Neural crest cell (in vitro differentiated cells): Measurements from ENCODE around the gene CCL2. TPM values are rescaled to one million over a fixed set of nuclear protein-coding genes. Genes with fewer than 3 reads are reported as not detected.
A peak's percentile ranks its signal among the peaks of the same experiment; 100 is the strongest.

Experiments used
- DNase-seq: peaks from one replicate; pipeline ENCODE4 v3.0.0; 2021; ENCODE audit warnings: low read depth, mixed read lengths, low spot score
- H3K27ac Mint-ChIP-seq: one replicate; pipeline ENCODE4 v1.8.0; 2021; ENCODE audit warnings: mild to moderate bottlenecking, mixed read lengths; ENCODE audit not compliant: unreplicated experiment
- H3K27me3 Mint-ChIP-seq: 2 replicates; pipeline ENCODE4 v1.8.0; 2021; ENCODE audit warnings: low read depth, mild to moderate bottlenecking, mixed read lengths
- H3K36me3 Mint-ChIP-seq: 2 replicates; pipeline ENCODE4 v1.8.0; 2021; ENCODE audit warnings: low read depth, mild to moderate bottlenecking, mixed read lengths
- H3K4me1 Mint-ChIP-seq: 2 replicates; pipeline ENCODE4 v1.8.0; 2021; ENCODE audit warnings: mixed read lengths
- H3K4me3 Mint-ChIP-seq: one replicate; pipeline ENCODE4 v1.8.0; 2021; ENCODE audit warnings: mild to moderate bottlenecking, mixed read lengths
- H3K9me3 Mint-ChIP-seq: 2 replicates; pipeline ENCODE4 v1.8.0; 2021; ENCODE audit warnings: mixed read lengths
- total RNA-seq: library from RNA; stranded (reverse); gene quantifications from 2 replicates; pipeline ENCODE4 v1.2.1, GENCODE V29; 2021
- TF ChIP-seq, protein P1 (sequence below): fragments of 200-600 bp; sonication (generic); conservative IDR thresholded peaks from 2 replicates; pipeline ENCODE4 v1.5.0; 2021; ENCODE audit warnings: antibody characterized with exemption, mild to moderate bottlenecking

The CCL2 gene
- total RNA-seq, 1 donor from 2014 or later, result 3.5 TPM

DNA sequence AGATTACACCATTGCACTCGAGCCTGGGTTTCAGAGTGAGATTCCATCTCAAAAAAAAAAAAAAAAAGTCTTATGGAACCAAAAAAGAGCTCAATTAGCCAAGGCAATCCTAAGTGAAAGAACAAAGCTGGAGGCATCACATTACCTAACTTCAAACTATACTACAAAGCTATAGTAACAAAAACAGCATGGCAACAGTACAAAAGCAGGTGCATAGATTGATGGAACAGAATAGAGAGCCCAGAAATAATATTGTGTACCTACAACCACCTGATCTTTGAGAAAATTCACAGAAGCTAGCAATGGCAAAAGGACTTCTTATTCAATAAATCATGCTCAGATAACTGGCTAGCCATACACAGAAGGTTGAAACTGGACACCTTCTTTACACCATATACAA is 24.7 kb upstream of the CCL2 start:
- H3K9me3 Mint-ChIP-seq, result peaks cover 11% of the 10 kb centered on the region
- no peak overlapping the region for H3K27ac Mint-ChIP-seq
- TF ChIP-seq, protein P1, sequence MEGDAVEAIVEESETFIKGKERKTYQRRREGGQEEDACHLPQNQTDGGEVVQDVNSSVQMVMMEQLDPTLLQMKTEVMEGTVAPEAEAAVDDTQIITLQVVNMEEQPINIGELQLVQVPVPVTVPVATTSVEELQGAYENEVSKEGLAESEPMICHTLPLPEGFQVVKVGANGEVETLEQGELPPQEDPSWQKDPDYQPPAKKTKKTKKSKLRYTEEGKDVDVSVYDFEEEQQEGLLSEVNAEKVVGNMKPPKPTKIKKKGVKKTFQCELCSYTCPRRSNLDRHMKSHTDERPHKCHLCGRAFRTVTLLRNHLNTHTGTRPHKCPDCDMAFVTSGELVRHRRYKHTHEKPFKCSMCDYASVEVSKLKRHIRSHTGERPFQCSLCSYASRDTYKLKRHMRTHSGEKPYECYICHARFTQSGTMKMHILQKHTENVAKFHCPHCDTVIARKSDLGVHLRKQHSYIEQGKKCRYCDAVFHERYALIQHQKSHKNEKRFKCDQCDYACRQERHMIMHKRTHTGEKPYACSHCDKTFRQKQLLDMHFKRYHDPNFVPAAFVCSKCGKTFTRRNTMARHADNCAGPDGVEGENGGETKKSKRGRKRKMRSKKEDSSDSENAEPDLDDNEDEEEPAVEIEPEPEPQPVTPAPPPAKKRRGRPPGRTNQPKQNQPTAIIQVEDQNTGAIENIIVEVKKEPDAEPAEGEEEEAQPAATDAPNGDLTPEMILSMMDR, result no peak
- H3K27me3 Mint-ChIP-seq, result peaks cover 11% of the 10 kb centered on the region
- H3K36me3 Mint-ChIP-seq, result no peaks in the 10 kb centered on the region
- H3K4me3 Mint-ChIP-seq, result no peak overlapping the region
- peaks cover 3% of the 10 kb centered on the region for H3K4me1 Mint-ChIP-seq
- no peak for DNase-seq

DNA sequence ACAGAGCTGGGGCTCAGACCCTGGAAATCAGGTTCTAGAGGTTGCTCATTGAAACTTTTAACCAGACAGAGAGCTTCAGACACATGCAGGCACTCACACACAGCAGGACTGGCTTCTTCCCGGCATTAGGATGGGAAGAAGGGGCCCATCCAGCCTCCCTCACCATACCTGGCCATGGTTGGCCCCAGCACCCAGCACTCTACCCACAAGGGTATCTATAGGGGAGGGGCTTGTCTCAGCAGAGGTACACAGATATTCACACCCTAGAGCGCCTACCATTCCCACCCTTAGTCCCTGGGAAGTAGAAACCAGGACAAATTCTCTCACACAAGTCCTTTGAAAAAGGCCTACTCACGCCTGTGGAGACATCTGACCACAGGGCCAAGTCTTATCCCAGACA is 20.5 kb upstream of the CCL2 start:
- peaks cover 7% of the 10 kb centered on the region for H3K9me3 Mint-ChIP-seq
- H3K36me3 Mint-ChIP-seq, result no peaks in the 10 kb centered on the region
- H3K4me3 Mint-ChIP-seq, result no peak overlapping the region
- TF ChIP-seq, protein P1, result no peak
- DNase-seq, result no peak
- H3K27ac Mint-ChIP-seq, result no peak overlapping the region
- peaks cover 4% of the 10 kb centered on the region for H3K27me3 Mint-ChIP-seq
- peaks cover 13% of the 10 kb centered on the region for H3K4me1 Mint-ChIP-seq

DNA sequence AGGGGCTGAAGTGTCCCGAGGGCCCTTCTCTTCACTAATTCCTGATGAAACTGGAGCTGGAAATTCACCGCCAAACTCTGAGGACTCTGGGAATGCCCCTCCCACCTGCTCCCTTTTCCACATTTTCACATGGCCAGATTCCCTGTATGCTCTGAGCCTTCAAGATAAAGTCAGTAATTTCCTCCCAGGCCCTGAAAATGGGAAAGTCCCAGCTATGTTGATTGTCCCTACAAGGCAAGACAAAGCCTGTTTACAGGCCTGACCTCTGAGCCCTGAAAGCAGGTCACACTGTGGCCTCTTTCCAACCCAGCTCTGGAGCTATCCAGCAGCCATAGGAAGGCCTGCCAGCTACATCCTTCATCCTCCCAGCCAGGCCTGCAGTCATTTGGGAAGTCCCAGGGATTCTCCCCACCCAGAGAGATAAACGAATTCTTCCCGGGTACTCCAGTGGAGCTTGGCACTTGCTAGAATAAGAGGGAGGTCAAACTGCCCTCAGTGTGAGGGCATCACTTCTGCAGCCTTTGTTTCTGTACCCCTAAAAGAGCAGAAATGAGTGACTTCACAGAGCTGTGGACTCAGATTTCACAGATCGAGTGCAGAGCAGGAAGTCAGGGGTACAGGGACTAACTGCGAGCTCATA is 19.6 kb upstream of the CCL2 start:
- Mint-ChIP-seq H3K9me3 (peaks cover 6% of the 10 kb centered on the region), H3K27me3 (peaks cover 3% of the 10 kb centered on the region)

DNA sequence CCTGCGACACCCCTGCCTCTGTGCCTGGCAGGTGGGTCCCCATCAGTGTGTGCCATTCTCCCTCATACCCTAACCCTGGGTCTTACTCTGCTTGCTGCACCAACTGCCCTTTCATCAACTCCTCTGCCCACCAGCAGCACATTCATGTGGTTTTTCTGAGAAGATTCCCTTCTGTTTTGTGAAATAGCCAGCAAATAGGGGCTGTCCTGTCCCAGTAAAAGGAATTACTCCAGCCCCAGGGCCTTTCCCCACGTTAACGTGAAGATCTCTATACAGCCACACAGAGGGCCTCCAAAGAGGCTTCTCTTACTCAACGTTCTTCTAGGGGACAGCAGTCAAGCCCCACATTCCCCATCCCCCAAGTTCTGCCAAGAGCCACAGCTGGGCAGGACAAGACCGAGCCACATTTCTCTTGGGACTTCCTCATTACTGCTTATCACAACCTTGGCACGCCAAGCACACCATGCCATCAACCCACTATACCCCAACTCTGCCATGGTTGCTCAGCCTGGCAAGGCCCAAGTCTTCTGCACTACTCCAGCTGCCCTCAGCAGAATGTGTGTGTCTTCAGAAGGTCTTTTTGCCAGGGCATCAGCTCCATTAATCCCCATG is 18.7 kb upstream of the CCL2 start:
- H3K4me3 Mint-ChIP-seq, result no peak overlapping the region
- peak overlapping the region; percentile 75 for H3K27ac Mint-ChIP-seq
- H3K4me1 Mint-ChIP-seq, result peaks cover 13% of the 10 kb centered on the region
- H3K27me3 Mint-ChIP-seq, result peaks cover 3% of the 10 kb centered on the region
- H3K36me3 Mint-ChIP-seq, result no peaks in the 10 kb centered on the region
- TF ChIP-seq, protein P1, result no peak
- H3K9me3 Mint-ChIP-seq, result no peaks in the 10 kb centered on the region
- no peak for DNase-seq

More for the DNA sequence above, 19.6 kb upstream of the CCL2 start:
- Mint-ChIP-seq H3K27ac (no peak overlapping the region), H3K4me3 (no peak overlapping the region), H3K36me3 (no peaks in the 10 kb centered on the region), H3K4me1 (peaks cover 13% of the 10 kb centered on the region)
- no peak for DNase-seq
- TF ChIP-seq, protein P1, result no peak

DNA sequence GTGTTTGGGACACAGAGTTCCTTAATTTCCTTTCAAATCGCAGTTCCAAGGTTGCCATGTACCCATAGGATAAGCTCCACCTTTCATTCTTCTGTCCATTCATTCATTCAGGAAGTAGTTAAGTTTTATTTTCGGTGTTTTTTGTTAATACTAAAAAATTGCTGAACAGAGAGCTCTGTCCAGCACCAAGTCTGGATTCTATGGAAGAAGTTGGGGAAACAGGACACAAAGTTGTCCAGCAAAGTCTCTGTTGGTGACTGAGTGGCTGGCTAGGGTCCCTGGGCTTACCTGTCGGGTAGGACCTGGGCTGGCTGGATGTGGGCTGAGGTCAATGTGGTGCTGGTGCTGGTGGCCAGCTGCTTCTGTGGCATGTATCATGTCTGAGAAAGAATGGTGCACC is 17.6 kb upstream of the CCL2 start:
- TF ChIP-seq, protein P1, result no peak
- Mint-ChIP-seq H3K27ac (peak overlapping the region; percentile 35), H3K9me3 (no peaks in the 10 kb centered on the region), H3K27me3 (peaks cover 3% of the 10 kb centered on the region), H3K36me3 (no peaks in the 10 kb centered on the region), H3K4me3 (no peak overlapping the region), H3K4me1 (peaks cover 13% of the 10 kb centered on the region)
- no peak for DNase-seq
